GM19324 (cell line): Measurements from ENCODE around the gene MRPL21.

Experiments
- ATAC-seq: cut with Tn5 transposase; IDR thresholded peaks from one replicate; pipeline ENCODE4 v1.9.1; 2021; ENCODE audit warnings: mild to moderate bottlenecking, moderate library complexity; ENCODE audit not compliant: unreplicated experiment, low FRiP score

MRPL21 gene

GRCh38 chr11:68843703-68844312, 59.8 kb downstream of the MRPL21 start:
- ATAC-seq, result peak; percentile 37

- ATAC-seq, result no peak
These were observed 60.5 kb downstream of the MRPL21 start for GRCh38 chr11:68843052-68843561.

- no peak for ATAC-seq
These were observed 61.1 kb downstream of the MRPL21 start for GRCh38 chr11:68842427-68843051.

GRCh38 chr11:68841718-68842426, 61.8 kb downstream of the MRPL21 start, which contains the start of gene CPT1A:
Gene CPT1A (minus strand): TSS chr11:68841916. CDS start chr11:68815474, 26,442 bp downstream.
- ATAC-seq, result peak; percentile 33
